GM23338 (cell line): ENCODE measurements around the gene TMEM63B. TPM values are rescaled to one million over a fixed set of nuclear protein-coding genes. Genes with fewer than 3 reads are reported as not detected.

Source experiments
- ATAC-seq: fragments of 200-7000 bp; cut with Tn5 transposase; 3 replicates; pipeline ENCODE4 v1.9.1; 2020
- DNase-seq: peaks from one replicate; pipeline ENCODE4 v3.0.0-alpha.2; 2015; ENCODE audit warnings: low spot score
- H2AFZ ChIP-seq: fragments of 200-600 bp; sonication (generic); 2 replicates; pipeline ENCODE4 v1.8.0; 2016; ENCODE audit warnings: antibody characterized with exemption, mild to moderate bottlenecking, moderate library complexity
- H3F3A ChIP-seq: fragments of 200-600 bp; sonication (generic); replicated peaks from 2 replicates; pipeline ENCODE4 v1.8.0; 2017; ENCODE audit warnings: antibody characterized with exemption, mixed run types, low read depth
- H3K27ac ChIP-seq: fragments of 200-600 bp; sonication (generic); 2 replicates; pipeline ENCODE4 v1.6.1; 2016; ENCODE audit warnings: low read depth
- H3K27me3 ChIP-seq: fragments of 200-600 bp; sonication (generic); 2 replicates; pipeline ENCODE4 v1.8.0; 2016; ENCODE audit warnings: mild to moderate bottlenecking, mixed run types, moderate library complexity; ENCODE audit not compliant: insufficient read depth
- H3K36me3 ChIP-seq: fragments of 200-600 bp; sonication (generic); 2 replicates; pipeline ENCODE4 v1.8.0; 2016; ENCODE audit warnings: mild to moderate bottlenecking; ENCODE audit not compliant: insufficient read depth
- H3K4me1 ChIP-seq: fragments of 200-600 bp; sonication (generic); 2 replicates; pipeline ENCODE4 v1.8.0; 2016; ENCODE audit warnings: mild to moderate bottlenecking, moderate library complexity; ENCODE audit not compliant: insufficient read depth
- H3K4me2 ChIP-seq: fragments of 200-600 bp; sonication (generic); 2 replicates; pipeline ENCODE4 v1.7.1; 2017; ENCODE audit warnings: mixed run types
- H3K4me3 ChIP-seq: fragments of 200-600 bp; sonication (generic); 2 replicates; pipeline ENCODE4 v1.6.1; 2016; ENCODE audit warnings: mixed run types
- H3K79me2 ChIP-seq: fragments of 200-600 bp; sonication (generic); replicated peaks from 2 replicates; pipeline ENCODE4 v1.8.0; 2017; ENCODE audit warnings: mild to moderate bottlenecking; ENCODE audit not compliant: insufficient read depth
- H3K9me2 ChIP-seq: fragments of 200-600 bp; sonication (generic); 2 replicates; pipeline ENCODE4 v1.8.0; 2017; ENCODE audit not compliant: insufficient read depth
- H4K20me1 ChIP-seq: fragments of 200-600 bp; sonication (generic); replicated peaks from 2 replicates; pipeline ENCODE4 v1.8.0; 2017; ENCODE audit warnings: mild to moderate bottlenecking; ENCODE audit not compliant: insufficient read depth
- H3K27ac Mint-ChIP-seq: 2 replicates; pipeline ENCODE4 v1.8.0; 2020; ENCODE audit warnings: inconsistent platforms, mild to moderate bottlenecking, moderate library complexity, mixed read lengths
- H3K27me3 Mint-ChIP-seq: 3 replicates; pipeline ENCODE4 v1.8.0; 2022; ENCODE audit warnings: low read depth, mild to moderate bottlenecking, moderate library complexity, mixed read lengths, inconsistent platforms; ENCODE audit not compliant: insufficient read depth, poor library complexity
- H3K36me3 Mint-ChIP-seq: 3 replicates; pipeline ENCODE4 v1.8.0; 2021; ENCODE audit warnings: low read depth, mild to moderate bottlenecking, inconsistent platforms, moderate library complexity, mixed read lengths
- H3K4me1 Mint-ChIP-seq: 3 replicates; pipeline ENCODE4 v1.8.0; 2020; ENCODE audit warnings: mild to moderate bottlenecking, inconsistent platforms, mixed read lengths
- H3K4me3 Mint-ChIP-seq: 3 replicates; pipeline ENCODE4 v1.8.0; 2021; ENCODE audit warnings: moderate library complexity, mild to moderate bottlenecking, inconsistent platforms, mixed read lengths
- H3K9me3 Mint-ChIP-seq: 3 replicates; pipeline ENCODE4 v1.8.0; 2020; ENCODE audit warnings: moderate library complexity, mild to moderate bottlenecking, inconsistent platforms, mixed read lengths
- CREB1 ChIP-seq: fragments of 250-450 bp; sonication (Bioruptor Pico); IDR thresholded peaks from 2 replicates; pipeline ENCODE4 v1.5.0; 2020; ENCODE audit warnings: low read depth, mild to moderate bottlenecking, moderate library complexity
- EZH2 ChIP-seq: fragments of 200-600 bp; sonication (generic); IDR thresholded peaks from one replicate; pipeline ENCODE4 v1.8.0; 2017; ENCODE audit warnings: antibody characterized with exemption, mild to moderate bottlenecking, low read depth; ENCODE audit not compliant: unreplicated experiment
- EZH2phosphoT487 ChIP-seq: fragments of 200-600 bp; sonication (generic); IDR thresholded peaks from one replicate; pipeline ENCODE4 v1.8.1; 2018; ENCODE audit warnings: antibody characterized with exemption; ENCODE audit not compliant: unreplicated experiment
- JUNB ChIP-seq: IDR thresholded peaks from one replicate; pipeline ENCODE4 v1.6.1; 2016; ENCODE audit warnings: antibody characterized with exemption; ENCODE audit not compliant: unreplicated experiment
- NANOG ChIP-seq: IDR thresholded peaks from 2 replicates; pipeline ENCODE4 v1.6.1; 2016; ENCODE audit warnings: antibody characterized with exemption, borderline replicate concordance
- POLR2AphosphoS5 ChIP-seq: IDR thresholded peaks from 2 replicates; pipeline ENCODE4 v1.6.1; 2016; ENCODE audit warnings: antibody characterized with exemption, low read depth
- STAT1 ChIP-seq: IDR thresholded peaks from one replicate; pipeline ENCODE4 v1.6.1; 2016; ENCODE audit warnings: antibody characterized with exemption; ENCODE audit not compliant: unreplicated experiment
- ZNF114 ChIP-seq: fragments of 250-450 bp; sonication (Bioruptor Pico); IDR thresholded peaks from 2 replicates; pipeline ENCODE4 v1.5.0; 2020; ENCODE audit warnings: mild to moderate bottlenecking, moderate library complexity
- ZNF331 ChIP-seq: fragments of 250-450 bp; sonication (Bioruptor Pico); IDR thresholded peaks from 2 replicates; pipeline ENCODE4 v1.5.0; 2020; ENCODE audit warnings: low read depth, mild to moderate bottlenecking, moderate library complexity
- polyA plus RNA-seq: library from polyadenylated mRNA; unstranded; fragments of >200 nt; fragmentation: Nextera tagmentation; extraction: Ambion mirVana; gene quantifications from 2 replicates; pipeline ENCODE4 v1.2.1, GENCODE V29; 2016
- total RNA-seq: library from RNA; depleted of rRNA; stranded (reverse); fragments of >200 nt; shearing (Covaris generic); gene quantifications from 2 replicates; pipeline ENCODE4 v1.2.3, GENCODE V29; 2014
- TF ChIP-seq, protein P1 (sequence below): IDR thresholded peaks from 2 replicates; pipeline ENCODE4 v1.6.1; 2016; ENCODE audit warnings: antibody characterized with exemption
- TF ChIP-seq, protein P2 (sequence below): IDR thresholded peaks from one replicate; pipeline ENCODE4 v1.6.1; 2018; ENCODE audit warnings: antibody characterized with exemption; ENCODE audit not compliant: unreplicated experiment
- TF ChIP-seq, protein P3 (sequence below): fragments of 250-450 bp; sonication (Bioruptor Pico); IDR thresholded peaks from 2 replicates; pipeline ENCODE4 v1.5.0; 2020; ENCODE audit warnings: mild to moderate bottlenecking, moderate library complexity
- TF ChIP-seq, protein P4 (sequence below), 2 experiments: fragments of 200-600 bp in 1 of 2; sonication (generic) in 1 of 2; conservative IDR thresholded peaks; 2 replicates each; pipeline versions ENCODE4 v1.5.1 to v1.6.1; 2016 to 2017; ENCODE audit warnings: antibody characterized with exemption in 2 of 2, low read depth in 2 of 2, mild to moderate bottlenecking in 2 of 2, moderate library complexity in 1 of 2

TMEM63B gene
- total and polyA plus RNA-seq, 2 experiments from 2014 or later: 10.1 to 36.0 TPM

DNA sequence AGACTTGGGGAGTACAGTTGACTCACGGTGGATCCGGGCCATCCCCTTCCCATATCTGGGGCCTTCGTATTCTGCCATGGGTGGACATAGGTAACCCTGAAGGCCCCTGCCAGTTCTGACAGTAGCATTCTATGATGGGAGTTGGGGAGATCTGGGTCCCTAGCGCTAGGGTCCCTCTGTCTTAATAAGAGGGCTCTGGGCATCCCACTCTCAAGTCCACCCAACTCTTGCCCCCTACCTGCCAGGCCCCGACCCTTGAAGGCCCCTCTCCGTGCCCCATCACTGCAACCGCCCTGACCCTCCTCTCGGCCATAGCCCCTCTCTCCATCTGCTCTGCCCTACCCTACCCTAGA, 24.7 kb downstream of the TMEM63B start:
- no peak overlapping the region for H3K27ac Mint-ChIP-seq
- H3K9me3 Mint-ChIP-seq: no peaks in the 10 kb centered on the region
- H3K27me3 Mint-ChIP-seq: peaks cover 25% of the 10 kb centered on the region
- H3K36me3 Mint-ChIP-seq: peaks cover 18% of the 10 kb centered on the region
- H3K27me3 ChIP-seq: no peaks in the 10 kb centered on the region
- H3K9me2 ChIP-seq: no peaks in the 10 kb centered on the region
- peaks cover 4% of the 10 kb centered on the region for H3K4me1 ChIP-seq
- H3K36me3 ChIP-seq: no peaks in the 10 kb centered on the region
- DNase-seq (no peak), ATAC-seq (no peak)
- no peaks in the 10 kb centered on the region for H3K79me2 ChIP-seq
- H3K27ac ChIP-seq: no peak overlapping the region
- H4K20me1 ChIP-seq: no peaks in the 10 kb centered on the region
- no peak overlapping the region for H3K4me2 ChIP-seq
- 0 out of 2 replicates have a peak, but pooled peaks cover 3% of the 10 kb centered on the region for H3F3A ChIP-seq
- H3K4me3 ChIP-seq: no peak overlapping the region
- TF ChIP-seq EZH2 (no peak), ZNF114 (CRISPR knock-in tag) (no peak), POLR2AphosphoS5 (no peak), CREB1 (CRISPR knock-in tag) (no peak), ZNF331 (CRISPR knock-in tag) (no peak), NANOG (no peak), JUNB (no peak), EZH2phosphoT487 (no peak), STAT1 (no peak)
- TF ChIP-seq, protein P1, sequence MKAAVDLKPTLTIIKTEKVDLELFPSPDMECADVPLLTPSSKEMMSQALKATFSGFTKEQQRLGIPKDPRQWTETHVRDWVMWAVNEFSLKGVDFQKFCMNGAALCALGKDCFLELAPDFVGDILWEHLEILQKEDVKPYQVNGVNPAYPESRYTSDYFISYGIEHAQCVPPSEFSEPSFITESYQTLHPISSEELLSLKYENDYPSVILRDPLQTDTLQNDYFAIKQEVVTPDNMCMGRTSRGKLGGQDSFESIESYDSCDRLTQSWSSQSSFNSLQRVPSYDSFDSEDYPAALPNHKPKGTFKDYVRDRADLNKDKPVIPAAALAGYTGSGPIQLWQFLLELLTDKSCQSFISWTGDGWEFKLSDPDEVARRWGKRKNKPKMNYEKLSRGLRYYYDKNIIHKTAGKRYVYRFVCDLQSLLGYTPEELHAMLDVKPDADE: no peak
- TF ChIP-seq, protein P2, sequence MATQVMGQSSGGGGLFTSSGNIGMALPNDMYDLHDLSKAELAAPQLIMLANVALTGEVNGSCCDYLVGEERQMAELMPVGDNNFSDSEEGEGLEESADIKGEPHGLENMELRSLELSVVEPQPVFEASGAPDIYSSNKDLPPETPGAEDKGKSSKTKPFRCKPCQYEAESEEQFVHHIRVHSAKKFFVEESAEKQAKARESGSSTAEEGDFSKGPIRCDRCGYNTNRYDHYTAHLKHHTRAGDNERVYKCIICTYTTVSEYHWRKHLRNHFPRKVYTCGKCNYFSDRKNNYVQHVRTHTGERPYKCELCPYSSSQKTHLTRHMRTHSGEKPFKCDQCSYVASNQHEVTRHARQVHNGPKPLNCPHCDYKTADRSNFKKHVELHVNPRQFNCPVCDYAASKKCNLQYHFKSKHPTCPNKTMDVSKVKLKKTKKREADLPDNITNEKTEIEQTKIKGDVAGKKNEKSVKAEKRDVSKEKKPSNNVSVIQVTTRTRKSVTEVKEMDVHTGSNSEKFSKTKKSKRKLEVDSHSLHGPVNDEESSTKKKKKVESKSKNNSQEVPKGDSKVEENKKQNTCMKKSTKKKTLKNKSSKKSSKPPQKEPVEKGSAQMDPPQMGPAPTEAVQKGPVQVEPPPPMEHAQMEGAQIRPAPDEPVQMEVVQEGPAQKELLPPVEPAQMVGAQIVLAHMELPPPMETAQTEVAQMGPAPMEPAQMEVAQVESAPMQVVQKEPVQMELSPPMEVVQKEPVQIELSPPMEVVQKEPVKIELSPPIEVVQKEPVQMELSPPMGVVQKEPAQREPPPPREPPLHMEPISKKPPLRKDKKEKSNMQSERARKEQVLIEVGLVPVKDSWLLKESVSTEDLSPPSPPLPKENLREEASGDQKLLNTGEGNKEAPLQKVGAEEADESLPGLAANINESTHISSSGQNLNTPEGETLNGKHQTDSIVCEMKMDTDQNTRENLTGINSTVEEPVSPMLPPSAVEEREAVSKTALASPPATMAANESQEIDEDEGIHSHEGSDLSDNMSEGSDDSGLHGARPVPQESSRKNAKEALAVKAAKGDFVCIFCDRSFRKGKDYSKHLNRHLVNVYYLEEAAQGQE: no peak
- TF ChIP-seq, protein P3, sequence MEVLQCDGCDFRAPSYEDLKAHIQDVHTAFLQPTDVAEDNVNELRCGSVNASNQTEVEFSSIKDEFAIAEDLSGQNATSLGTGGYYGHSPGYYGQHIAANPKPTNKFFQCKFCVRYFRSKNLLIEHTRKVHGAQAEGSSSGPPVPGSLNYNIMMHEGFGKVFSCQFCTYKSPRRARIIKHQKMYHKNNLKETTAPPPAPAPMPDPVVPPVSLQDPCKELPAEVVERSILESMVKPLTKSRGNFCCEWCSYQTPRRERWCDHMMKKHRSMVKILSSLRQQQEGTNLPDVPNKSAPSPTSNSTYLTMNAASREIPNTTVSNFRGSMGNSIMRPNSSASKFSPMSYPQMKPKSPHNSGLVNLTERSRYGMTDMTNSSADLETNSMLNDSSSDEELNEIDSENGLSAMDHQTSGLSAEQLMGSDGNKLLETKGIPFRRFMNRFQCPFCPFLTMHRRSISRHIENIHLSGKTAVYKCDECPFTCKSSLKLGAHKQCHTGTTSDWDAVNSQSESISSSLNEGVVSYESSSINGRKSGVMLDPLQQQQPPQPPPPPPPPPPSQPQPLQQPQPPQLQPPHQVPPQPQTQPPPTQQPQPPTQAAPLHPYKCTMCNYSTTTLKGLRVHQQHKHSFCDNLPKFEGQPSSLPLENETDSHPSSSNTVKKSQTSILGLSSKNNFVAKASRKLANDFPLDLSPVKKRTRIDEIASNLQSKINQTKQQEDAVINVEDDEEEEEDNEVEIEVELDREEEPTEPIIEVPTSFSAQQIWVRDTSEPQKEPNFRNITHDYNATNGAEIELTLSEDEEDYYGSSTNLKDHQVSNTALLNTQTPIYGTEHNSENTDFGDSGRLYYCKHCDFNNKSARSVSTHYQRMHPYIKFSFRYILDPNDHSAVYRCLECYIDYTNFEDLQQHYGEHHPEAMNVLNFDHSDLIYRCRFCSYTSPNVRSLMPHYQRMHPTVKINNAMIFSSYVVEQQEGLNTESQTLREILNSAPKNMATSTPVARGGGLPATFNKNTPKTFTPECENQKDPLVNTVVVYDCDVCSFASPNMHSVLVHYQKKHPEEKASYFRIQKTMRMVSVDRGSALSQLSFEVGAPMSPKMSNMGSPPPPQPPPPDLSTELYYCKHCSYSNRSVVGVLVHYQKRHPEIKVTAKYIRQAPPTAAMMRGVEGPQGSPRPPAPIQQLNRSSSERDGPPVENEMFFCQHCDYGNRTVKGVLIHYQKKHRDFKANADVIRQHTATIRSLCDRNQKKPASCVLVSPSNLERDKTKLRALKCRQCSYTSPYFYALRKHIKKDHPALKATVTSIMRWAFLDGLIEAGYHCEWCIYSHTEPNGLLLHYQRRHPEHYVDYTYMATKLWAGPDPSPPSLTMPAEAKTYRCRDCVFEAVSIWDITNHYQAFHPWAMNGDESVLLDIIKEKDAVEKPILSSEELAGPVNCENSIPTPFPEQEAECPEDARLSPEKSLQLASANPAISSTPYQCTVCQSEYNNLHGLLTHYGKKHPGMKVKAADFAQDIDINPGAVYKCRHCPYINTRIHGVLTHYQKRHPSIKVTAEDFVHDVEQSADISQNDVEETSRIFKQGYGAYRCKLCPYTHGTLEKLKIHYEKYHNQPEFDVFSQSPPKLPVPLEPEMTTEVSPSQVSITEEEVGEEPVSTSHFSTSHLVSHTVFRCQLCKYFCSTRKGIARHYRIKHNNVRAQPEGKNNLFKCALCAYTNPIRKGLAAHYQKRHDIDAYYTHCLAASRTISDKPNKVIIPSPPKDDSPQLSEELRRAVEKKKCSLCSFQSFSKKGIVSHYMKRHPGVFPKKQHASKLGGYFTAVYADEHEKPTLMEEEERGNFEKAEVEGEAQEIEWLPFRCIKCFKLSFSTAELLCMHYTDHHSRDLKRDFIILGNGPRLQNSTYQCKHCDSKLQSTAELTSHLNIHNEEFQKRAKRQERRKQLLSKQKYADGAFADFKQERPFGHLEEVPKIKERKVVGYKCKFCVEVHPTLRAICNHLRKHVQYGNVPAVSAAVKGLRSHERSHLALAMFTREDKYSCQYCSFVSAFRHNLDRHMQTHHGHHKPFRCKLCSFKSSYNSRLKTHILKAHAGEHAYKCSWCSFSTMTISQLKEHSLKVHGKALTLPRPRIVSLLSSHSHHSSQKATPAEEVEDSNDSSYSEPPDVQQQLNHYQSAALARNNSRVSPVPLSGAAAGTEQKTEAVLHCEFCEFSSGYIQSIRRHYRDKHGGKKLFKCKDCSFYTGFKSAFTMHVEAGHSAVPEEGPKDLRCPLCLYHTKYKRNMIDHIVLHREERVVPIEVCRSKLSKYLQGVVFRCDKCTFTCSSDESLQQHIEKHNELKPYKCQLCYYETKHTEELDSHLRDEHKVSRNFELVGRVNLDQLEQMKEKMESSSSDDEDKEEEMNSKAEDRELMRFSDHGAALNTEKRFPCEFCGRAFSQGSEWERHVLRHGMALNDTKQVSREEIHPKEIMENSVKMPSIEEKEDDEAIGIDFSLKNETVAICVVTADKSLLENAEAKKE (CRISPR knock-in tag): no peak
- TF ChIP-seq, protein P4, sequence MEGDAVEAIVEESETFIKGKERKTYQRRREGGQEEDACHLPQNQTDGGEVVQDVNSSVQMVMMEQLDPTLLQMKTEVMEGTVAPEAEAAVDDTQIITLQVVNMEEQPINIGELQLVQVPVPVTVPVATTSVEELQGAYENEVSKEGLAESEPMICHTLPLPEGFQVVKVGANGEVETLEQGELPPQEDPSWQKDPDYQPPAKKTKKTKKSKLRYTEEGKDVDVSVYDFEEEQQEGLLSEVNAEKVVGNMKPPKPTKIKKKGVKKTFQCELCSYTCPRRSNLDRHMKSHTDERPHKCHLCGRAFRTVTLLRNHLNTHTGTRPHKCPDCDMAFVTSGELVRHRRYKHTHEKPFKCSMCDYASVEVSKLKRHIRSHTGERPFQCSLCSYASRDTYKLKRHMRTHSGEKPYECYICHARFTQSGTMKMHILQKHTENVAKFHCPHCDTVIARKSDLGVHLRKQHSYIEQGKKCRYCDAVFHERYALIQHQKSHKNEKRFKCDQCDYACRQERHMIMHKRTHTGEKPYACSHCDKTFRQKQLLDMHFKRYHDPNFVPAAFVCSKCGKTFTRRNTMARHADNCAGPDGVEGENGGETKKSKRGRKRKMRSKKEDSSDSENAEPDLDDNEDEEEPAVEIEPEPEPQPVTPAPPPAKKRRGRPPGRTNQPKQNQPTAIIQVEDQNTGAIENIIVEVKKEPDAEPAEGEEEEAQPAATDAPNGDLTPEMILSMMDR (conservative IDR thresholded peaks at IDR 0.05; ENCODE audit: low read depth in 2 of 2): no peak
- H3K4me3 Mint-ChIP-seq: no peak overlapping the region
- no peak overlapping the region for H2AFZ ChIP-seq
- peaks cover 28% of the 10 kb centered on the region for H3K4me1 Mint-ChIP-seq
